HCT116 (cell line): ENCODE results near the gene C12orf57. TPM values are rescaled to one million over a fixed set of nuclear protein-coding genes. Genes with fewer than 3 reads are reported as not detected.

Source experiments
- ATAC-seq: fragments of 200-7000 bp; cut with Tn5 transposase; 2 replicates; pipeline ENCODE4 v1.9.1; 2020; ENCODE audit warnings: mild to moderate bottlenecking, moderate library complexity
- BruUV-seq: library from RNA; stranded (reverse); fragments of 400-500 nt; replicated peaks from 2 replicates; lab custom pipeline; 2021; lab: Mats Ljungman, UMichigan
- CTCF ChIA-PET: fragments of 300-600 bp; sonication (Branson Sonifier 250); formaldehyde crosslinking; loops from one replicate; lab custom pipeline; 2021; ENCODE audit warnings: antibody characterized with exemption; lab: Charles Lee
- POLR2A ChIA-PET: fragments of 300-600, 350-600 bp; sonication (Branson Sonifier 250); formaldehyde crosslinking; loops from one replicate; lab custom pipeline; 2021; ENCODE audit warnings: antibody characterized with exemption; lab: Charles Lee
- RAD21 ChIA-PET, 2 experiments: fragments of 300-600 bp; sonication (Branson Sonifier 250); formaldehyde crosslinking; loops; one replicate each; lab custom pipeline; 2023; ENCODE audit warnings: low total read pairs in 2 of 2; ENCODE audit not compliant: uncharacterized antibody in 2 of 2, unreplicated experiment in 2 of 2, low non-redundant PET in 1 of 2; lab: Charles Lee
- DNase-seq: peaks from one replicate; pipeline ENCODE4 v3.0.0-alpha.2; 2010; ENCODE audit warnings: low read depth, low spot score
- H2AFZ ChIP-seq: fragments of 200-600 bp; shearing (Covaris generic), sonication (generic); 2 replicates; pipeline ENCODE4 v1.6.1; 2017; ENCODE audit warnings: low read depth, mixed run types, mixed read lengths, antibody characterized with exemption, low read length; ENCODE audit not compliant: poor library complexity, severe bottlenecking
- H3K27ac ChIP-seq: 2 replicates; pipeline ENCODE4 v1.5.1; 2012; ENCODE audit warnings: low read depth, low read length
- H3K27me3 ChIP-seq: fragments of 200-600 bp; sonication (generic); 2 replicates; pipeline ENCODE4 v1.6.1; 2016; ENCODE audit warnings: mixed run types, low read length, mixed read lengths; ENCODE audit not compliant: insufficient read depth
- H3K36me3 ChIP-seq, 2 experiments: fragments of 200-500 bp in 1 of 2; fragments of 200-600 bp in 1 of 2; sonication (Bioruptor generic) in 1 of 2; sonication (generic) in 1 of 2; 2 replicates each; pipeline versions ENCODE4 v1.5.1 to v1.6.1; 2014 to 2016; ENCODE audit warnings: low read length in 2 of 2, inconsistent platforms in 1 of 2, mixed read lengths in 1 of 2, mixed run types in 1 of 2; ENCODE audit not compliant: insufficient read depth in 2 of 2, control insufficient read depth in 1 of 2
- H3K4me1 ChIP-seq, 2 experiments: fragments of 200-600 bp in 1 of 2; sonication (generic) in 1 of 2; 2 replicates each; pipeline versions ENCODE4 v1.5.1 to v1.6.1; 2012 to 2017; ENCODE audit warnings: low read length in 2 of 2, inconsistent platforms in 1 of 2, mild to moderate bottlenecking in 1 of 2, mixed read lengths in 1 of 2, mixed run types in 1 of 2, moderate library complexity in 1 of 2; ENCODE audit not compliant: insufficient read depth in 2 of 2, control insufficient read depth in 1 of 2
- H3K4me2 ChIP-seq: fragments of 200-600 bp; sonication (generic); 2 replicates; pipeline ENCODE4 v1.6.1; 2017; ENCODE audit warnings: mixed run types, low read length, mixed read lengths
- H3K4me3 ChIP-seq, 2 experiments: fragments of 200-600 bp in 1 of 2; sonication (generic) in 1 of 2; replicated peaks in 1 of 2; 2 replicates each; pipeline ENCODE4 v1.5.1; 2011 to 2016; ENCODE audit warnings: low read length in 2 of 2, control low read depth in 1 of 2, low read depth in 1 of 2, mild to moderate bottlenecking in 1 of 2, mixed read lengths in 1 of 2, mixed run types in 1 of 2
- H3K79me2 ChIP-seq: fragments of 200-600 bp; sonication (generic); 2 replicates; pipeline ENCODE4 v1.6.1; 2017; ENCODE audit warnings: mild to moderate bottlenecking, mixed run types, low read length, moderate library complexity, mixed read lengths; ENCODE audit not compliant: insufficient read depth
- H3K9ac ChIP-seq: fragments of 200-600 bp; sonication (generic); 2 replicates; pipeline ENCODE4 v1.6.1; 2016; ENCODE audit warnings: low read length, mixed read lengths
- H3K9me2 ChIP-seq: fragments of 200-600 bp; sonication (generic), shearing (Covaris generic); 2 replicates; pipeline ENCODE4 v1.6.1; 2017; ENCODE audit warnings: mixed run types, mild to moderate bottlenecking, moderate library complexity; ENCODE audit not compliant: insufficient read depth
- H3K9me3 ChIP-seq, 2 experiments: fragments of 200-500 bp in 1 of 2; fragments of 200-600 bp in 1 of 2; sonication (Bioruptor generic) in 1 of 2; sonication (generic) in 1 of 2; 2 replicates each; pipeline ENCODE4 v1.6.1; 2014 to 2017; ENCODE audit warnings: low read length in 2 of 2, mixed read lengths in 2 of 2, inconsistent platforms in 1 of 2, low read depth in 1 of 2, mild to moderate bottlenecking in 1 of 2, mixed run types in 1 of 2, moderate library complexity in 1 of 2; ENCODE audit not compliant: control insufficient read depth in 1 of 2, insufficient read depth in 1 of 2
- H4K20me1 ChIP-seq: fragments of 200-600 bp; sonication (generic), shearing (Covaris generic); 2 replicates; pipeline ENCODE4 v1.6.1; 2017; ENCODE audit warnings: mixed run types, mild to moderate bottlenecking, moderate library complexity; ENCODE audit not compliant: insufficient read depth
- CBX3 ChIP-seq: IDR thresholded peaks from 2 replicates; pipeline ENCODE4 v1.6.1; 2012; ENCODE audit warnings: low read depth
- CEBPB ChIP-seq: IDR thresholded peaks from 2 replicates; pipeline ENCODE4 v1.6.1; 2012; ENCODE audit warnings: low read depth
- EGR1 ChIP-seq: IDR thresholded peaks from 2 replicates; pipeline ENCODE4 v1.6.1; 2012; ENCODE audit warnings: low read depth
- ELF1 ChIP-seq: IDR thresholded peaks from 2 replicates; pipeline ENCODE4 v1.6.1; 2012; ENCODE audit warnings: low read depth, borderline replicate concordance
- EZH2 ChIP-seq: fragments of 200-600 bp; sonication (generic); IDR thresholded peaks from 2 replicates; pipeline ENCODE4 v1.6.1; 2017; ENCODE audit warnings: antibody characterized with exemption, mixed run types
- FOSL1 ChIP-seq: IDR thresholded peaks from 2 replicates; pipeline ENCODE4 v1.6.1; 2012; ENCODE audit warnings: low read depth
- JUND ChIP-seq: IDR thresholded peaks from 2 replicates; pipeline ENCODE4 v1.6.1; 2012
- POLR2A ChIP-seq: IDR thresholded peaks from 2 replicates; pipeline ENCODE4 v1.7.0; 2011; ENCODE audit warnings: borderline replicate concordance; ENCODE audit not compliant: insufficient read depth, insufficient read length; ENCODE audit errors: extremely low read depth
- POLR2AphosphoS5 ChIP-seq: IDR thresholded peaks from 2 replicates; pipeline ENCODE4 v1.6.1; 2011; ENCODE audit warnings: mild to moderate bottlenecking, low read depth, low read length, moderate library complexity
- SP1 ChIP-seq: IDR thresholded peaks from 2 replicates; pipeline ENCODE4 v1.6.1; 2012; ENCODE audit warnings: low read depth
- SRF ChIP-seq: IDR thresholded peaks from 2 replicates; pipeline ENCODE4 v1.6.1; 2012; ENCODE audit warnings: low read depth
- TCF7L2 ChIP-seq: IDR thresholded peaks from 2 replicates; pipeline ENCODE4 v1.7.0; 2011; ENCODE audit warnings: borderline replicate concordance, inconsistent platforms; ENCODE audit not compliant: insufficient read depth, insufficient read length; ENCODE audit errors: extremely low read depth
- YY1 ChIP-seq: IDR thresholded peaks from 2 replicates; pipeline ENCODE4 v1.6.1; 2011; ENCODE audit warnings: low read length, low read depth, moderate library complexity, mild to moderate bottlenecking; ENCODE audit not compliant: insufficient replicate concordance; ENCODE audit errors: extremely low read depth
- ZFX ChIP-seq: fragments of 450-650 bp; IDR thresholded peaks from 2 replicates; pipeline ENCODE4 v1.6.1; 2017
- ZNF274 ChIP-seq: fragments of 200-500 bp; sonication (Bioruptor generic); IDR thresholded peaks from 2 replicates; pipeline ENCODE4 v1.6.1; 2014; ENCODE audit warnings: mild to moderate bottlenecking, low read depth, low read length, inconsistent platforms
- intact Hi-C: fragments of 100-400 bp; cut with micrococcal nuclease; formaldehyde crosslinking; loops from 2 replicates; pipeline ENCODE4 v1.10.0; 2022
- total RNA-seq: library from RNA; stranded (reverse); gene quantifications from one replicate; pipeline ENCODE4 v1.2.1, GENCODE V29; 2021; ENCODE audit not compliant: unreplicated experiment
- TF ChIP-seq, protein P1 (sequence below): IDR thresholded peaks from 2 replicates; pipeline ENCODE4 v1.6.1; 2012; ENCODE audit warnings: low read depth
- TF ChIP-seq, protein P2 (sequence below): IDR thresholded peaks from 2 replicates; pipeline ENCODE4 v1.6.1; 2011; ENCODE audit warnings: mild to moderate bottlenecking, low read length, moderate library complexity; ENCODE audit not compliant: insufficient replicate concordance; ENCODE audit errors: extremely low read depth
- TF ChIP-seq, protein P3 (sequence below): IDR thresholded peaks from 2 replicates; pipeline ENCODE4 v1.6.1; 2012
- TF ChIP-seq, protein P4 (sequence below), 3 experiments: fragments of 200-600 bp in 1 of 3; sonication (generic) in 1 of 3; IDR thresholded peaks in 2 of 3; conservative IDR thresholded peaks in 1 of 3; 2 replicates each; pipeline ENCODE4 v1.5.1; 2012 to 2017; ENCODE audit warnings: low read depth in 2 of 3, low read length in 2 of 3, antibody characterized with exemption in 1 of 3, borderline replicate concordance in 1 of 3, control low read depth in 1 of 3, mild to moderate bottlenecking in 1 of 3, mixed read lengths in 1 of 3, mixed run types in 1 of 3, moderate library complexity in 1 of 3; ENCODE audit not compliant: insufficient read depth in 1 of 3

C12orf57 gene
- total RNA-seq, 1 experiment from 2014 or later, result 202 TPM

DNA sequence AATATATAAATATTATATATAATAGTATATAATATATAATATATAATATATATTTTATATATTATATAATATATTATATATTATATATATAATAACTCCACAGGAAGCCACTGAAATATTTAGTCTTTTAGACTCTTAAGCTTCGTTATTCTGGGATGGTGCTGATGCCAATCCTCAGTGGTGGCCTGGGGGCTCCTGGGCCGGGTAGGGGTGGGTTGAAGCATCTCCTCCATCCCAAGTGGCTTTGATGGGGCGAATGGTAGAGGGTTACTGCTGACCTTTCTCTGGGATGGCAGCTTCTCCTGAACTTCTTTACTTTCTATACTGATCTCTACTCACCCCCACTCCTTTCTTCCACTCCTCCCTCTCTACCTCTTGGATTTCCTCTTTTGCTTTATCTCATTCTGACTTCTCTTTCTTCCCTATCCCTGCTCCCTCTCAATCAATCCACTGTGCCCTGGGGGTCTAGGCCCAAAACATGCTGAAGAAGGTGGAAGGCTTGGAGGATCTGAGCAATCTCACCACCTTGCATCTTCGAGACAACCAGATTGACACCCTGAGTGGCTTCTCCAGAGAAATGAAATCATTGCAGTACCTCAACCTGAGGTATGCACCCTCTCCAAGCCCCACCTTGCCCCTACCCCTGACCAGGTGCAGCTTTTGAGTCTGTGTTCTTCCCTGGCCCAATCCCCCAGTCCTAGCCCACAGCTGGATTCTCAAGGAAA, 34.2 kb upstream of the C12orf57 start:
- ATAC-seq (no peak), DNase-seq (no peak)
- no peaks in the 10 kb centered on the region for H3K9me2 ChIP-seq
- H3K4me3 ChIP-seq, result no peak overlapping the region
- no peaks in the 10 kb centered on the region for H3K9me3 ChIP-seq
- H3K4me2 ChIP-seq, result no peak overlapping the region
- no peak overlapping the region for H3K27ac ChIP-seq
- POLR2A ChIA-PET, result interaction anchor here (3.1 kb wide), 1 partner anchor 34 kb away, joined by 16 read pairs; the partner anchor contains the start of genes C12orf57 and RNU7-1
- BruUV-seq, result no TSS peak
- no peak overlapping the region for H3K9ac ChIP-seq
- RAD21 ChIA-PET, result no interaction called here
- intact Hi-C loops, result no loop called here
- no peaks in the 10 kb centered on the region for H3K36me3 ChIP-seq
- no peaks in the 10 kb centered on the region for H4K20me1 ChIP-seq
- no peaks in the 10 kb centered on the region for H3K79me2 ChIP-seq
- H3K4me1 ChIP-seq, result peaks cover 8 to 20% of the 10 kb centered on the region in 2 experiments
- CTCF ChIA-PET, result no interaction called here
- no peaks in the 10 kb centered on the region for H3K27me3 ChIP-seq
- H2AFZ ChIP-seq, result no peak overlapping the region
- no peak for TF ChIP-seq ZNF274
- TF ChIP-seq, protein P1, sequence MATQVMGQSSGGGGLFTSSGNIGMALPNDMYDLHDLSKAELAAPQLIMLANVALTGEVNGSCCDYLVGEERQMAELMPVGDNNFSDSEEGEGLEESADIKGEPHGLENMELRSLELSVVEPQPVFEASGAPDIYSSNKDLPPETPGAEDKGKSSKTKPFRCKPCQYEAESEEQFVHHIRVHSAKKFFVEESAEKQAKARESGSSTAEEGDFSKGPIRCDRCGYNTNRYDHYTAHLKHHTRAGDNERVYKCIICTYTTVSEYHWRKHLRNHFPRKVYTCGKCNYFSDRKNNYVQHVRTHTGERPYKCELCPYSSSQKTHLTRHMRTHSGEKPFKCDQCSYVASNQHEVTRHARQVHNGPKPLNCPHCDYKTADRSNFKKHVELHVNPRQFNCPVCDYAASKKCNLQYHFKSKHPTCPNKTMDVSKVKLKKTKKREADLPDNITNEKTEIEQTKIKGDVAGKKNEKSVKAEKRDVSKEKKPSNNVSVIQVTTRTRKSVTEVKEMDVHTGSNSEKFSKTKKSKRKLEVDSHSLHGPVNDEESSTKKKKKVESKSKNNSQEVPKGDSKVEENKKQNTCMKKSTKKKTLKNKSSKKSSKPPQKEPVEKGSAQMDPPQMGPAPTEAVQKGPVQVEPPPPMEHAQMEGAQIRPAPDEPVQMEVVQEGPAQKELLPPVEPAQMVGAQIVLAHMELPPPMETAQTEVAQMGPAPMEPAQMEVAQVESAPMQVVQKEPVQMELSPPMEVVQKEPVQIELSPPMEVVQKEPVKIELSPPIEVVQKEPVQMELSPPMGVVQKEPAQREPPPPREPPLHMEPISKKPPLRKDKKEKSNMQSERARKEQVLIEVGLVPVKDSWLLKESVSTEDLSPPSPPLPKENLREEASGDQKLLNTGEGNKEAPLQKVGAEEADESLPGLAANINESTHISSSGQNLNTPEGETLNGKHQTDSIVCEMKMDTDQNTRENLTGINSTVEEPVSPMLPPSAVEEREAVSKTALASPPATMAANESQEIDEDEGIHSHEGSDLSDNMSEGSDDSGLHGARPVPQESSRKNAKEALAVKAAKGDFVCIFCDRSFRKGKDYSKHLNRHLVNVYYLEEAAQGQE, result no peak
- TF ChIP-seq JUND, result no peak
- TF ChIP-seq, protein P2, sequence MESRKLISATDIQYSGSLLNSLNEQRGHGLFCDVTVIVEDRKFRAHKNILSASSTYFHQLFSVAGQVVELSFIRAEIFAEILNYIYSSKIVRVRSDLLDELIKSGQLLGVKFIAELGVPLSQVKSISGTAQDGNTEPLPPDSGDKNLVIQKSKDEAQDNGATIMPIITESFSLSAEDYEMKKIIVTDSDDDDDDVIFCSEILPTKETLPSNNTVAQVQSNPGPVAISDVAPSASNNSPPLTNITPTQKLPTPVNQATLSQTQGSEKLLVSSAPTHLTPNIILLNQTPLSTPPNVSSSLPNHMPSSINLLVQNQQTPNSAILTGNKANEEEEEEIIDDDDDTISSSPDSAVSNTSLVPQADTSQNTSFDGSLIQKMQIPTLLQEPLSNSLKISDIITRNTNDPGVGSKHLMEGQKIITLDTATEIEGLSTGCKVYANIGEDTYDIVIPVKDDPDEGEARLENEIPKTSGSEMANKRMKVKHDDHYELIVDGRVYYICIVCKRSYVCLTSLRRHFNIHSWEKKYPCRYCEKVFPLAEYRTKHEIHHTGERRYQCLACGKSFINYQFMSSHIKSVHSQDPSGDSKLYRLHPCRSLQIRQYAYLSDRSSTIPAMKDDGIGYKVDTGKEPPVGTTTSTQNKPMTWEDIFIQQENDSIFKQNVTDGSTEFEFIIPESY, result no peak
- TF ChIP-seq ELF1, result no peak
- TF ChIP-seq SP1, result no peak
- TF ChIP-seq YY1, result no peak
- TF ChIP-seq CEBPB, result no peak
- no peak for TF ChIP-seq CBX3
- TF ChIP-seq EGR1, result no peak
- no peak for TF ChIP-seq POLR2A
- TF ChIP-seq, protein P3, sequence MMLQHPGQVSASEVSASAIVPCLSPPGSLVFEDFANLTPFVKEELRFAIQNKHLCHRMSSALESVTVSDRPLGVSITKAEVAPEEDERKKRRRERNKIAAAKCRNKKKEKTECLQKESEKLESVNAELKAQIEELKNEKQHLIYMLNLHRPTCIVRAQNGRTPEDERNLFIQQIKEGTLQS, result no peak
- TF ChIP-seq TCF7L2, result no peak
- no peak for TF ChIP-seq ZFX
- TF ChIP-seq FOSL1, result no peak
- TF ChIP-seq, protein P4, sequence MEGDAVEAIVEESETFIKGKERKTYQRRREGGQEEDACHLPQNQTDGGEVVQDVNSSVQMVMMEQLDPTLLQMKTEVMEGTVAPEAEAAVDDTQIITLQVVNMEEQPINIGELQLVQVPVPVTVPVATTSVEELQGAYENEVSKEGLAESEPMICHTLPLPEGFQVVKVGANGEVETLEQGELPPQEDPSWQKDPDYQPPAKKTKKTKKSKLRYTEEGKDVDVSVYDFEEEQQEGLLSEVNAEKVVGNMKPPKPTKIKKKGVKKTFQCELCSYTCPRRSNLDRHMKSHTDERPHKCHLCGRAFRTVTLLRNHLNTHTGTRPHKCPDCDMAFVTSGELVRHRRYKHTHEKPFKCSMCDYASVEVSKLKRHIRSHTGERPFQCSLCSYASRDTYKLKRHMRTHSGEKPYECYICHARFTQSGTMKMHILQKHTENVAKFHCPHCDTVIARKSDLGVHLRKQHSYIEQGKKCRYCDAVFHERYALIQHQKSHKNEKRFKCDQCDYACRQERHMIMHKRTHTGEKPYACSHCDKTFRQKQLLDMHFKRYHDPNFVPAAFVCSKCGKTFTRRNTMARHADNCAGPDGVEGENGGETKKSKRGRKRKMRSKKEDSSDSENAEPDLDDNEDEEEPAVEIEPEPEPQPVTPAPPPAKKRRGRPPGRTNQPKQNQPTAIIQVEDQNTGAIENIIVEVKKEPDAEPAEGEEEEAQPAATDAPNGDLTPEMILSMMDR (IDR thresholded peaks at IDR 0.05 in 2 of 3, conservative IDR thresholded peaks at IDR 0.05 in 1 of 3; ENCODE audit: borderline replicate concordance in 1 of 3, insufficient read depth in 1 of 3, low read depth in 2 of 3, low read length in 2 of 3), result no peak
- no peak for TF ChIP-seq EZH2
- no peak for TF ChIP-seq POLR2AphosphoS5
- TF ChIP-seq SRF, result no peak
- TF ChIP-seq, all 23 proteins: peak for 0
